Activated CD8-positive, alpha-beta memory T cell treated with anti-CD3 and anti-CD28 coated beads for 36 hours (primary cell): ENCODE data around the gene DOCK7. TPM values are rescaled to one million over a fixed set of nuclear protein-coding genes. Genes with fewer than 3 reads are reported as not detected.

Experiments used
- CTCF ChIA-PET: fragments of 350-600 bp; sonication (Branson Sonifier 250); formaldehyde crosslinking; loops from one replicate; lab custom pipeline; 2021; ENCODE audit warnings: antibody characterized with exemption; lab: Charles Lee
- POLR2A ChIA-PET: fragments of 350-600 bp; sonication (Branson Sonifier 250); formaldehyde crosslinking; loops from one replicate; lab custom pipeline; 2021; ENCODE audit warnings: antibody characterized with exemption; lab: Charles Lee
- total RNA-seq, 2 experiments: library from RNA; stranded (reverse); gene quantifications; one replicate each; pipeline ENCODE4 v1.2.3, GENCODE V29; 2021

The DOCK7 gene
- total RNA-seq, 2 experiments from 2014 or later: 11.6 to 12.7 TPM

GRCh38 chr1:62493656-62494055 lies 194.5 kb downstream of the DOCK7 start:
- CTCF ChIA-PET: no interaction called here
- POLR2A ChIA-PET: no interaction called here

GRCh38 chr1:62492521-62492920 lies 195.7 kb downstream of the DOCK7 start:
- POLR2A ChIA-PET: no interaction called here
- CTCF ChIA-PET: no interaction called here

- ChIA-PET CTCF (no interaction called here), POLR2A (no interaction called here)
Observed at GRCh38 chr1:62487956-62488355, 200.2 kb downstream of the DOCK7 start.

- ChIA-PET POLR2A (no interaction called here), CTCF (no interaction called here)
Observed at GRCh38 chr1:62484824-62485468, 203.2 kb downstream of the DOCK7 start.

GRCh38 chr1:62481681-62482080 lies 206.5 kb downstream of the DOCK7 start:
- ChIA-PET CTCF (no interaction called here), POLR2A (no interaction called here)

GRCh38 chr1:62476525-62477219 lies 211.5 kb downstream of the DOCK7 start:
- ChIA-PET CTCF (no interaction called here), POLR2A (no interaction called here)

GRCh38 chr1:62467092-62467491 lies 221.1 kb downstream of the DOCK7 start:
- CTCF ChIA-PET: no interaction called here
- POLR2A ChIA-PET: no interaction called here

GRCh38 chr1:62462370-62462769 lies 225.8 kb downstream of the DOCK7 start:
- ChIA-PET POLR2A (no interaction called here), CTCF (no interaction called here)

- POLR2A ChIA-PET: interaction anchor here (0.6 kb wide), 1 partner anchor 12 kb away, joined by 3 read pairs; no protein-coding TSS in a partner anchor
Observed at GRCh38 chr1:62457955-62458354, 230.2 kb downstream of the DOCK7 start.

GRCh38 chr1:62452951-62453350 lies 235.2 kb downstream of the DOCK7 start:
- ChIA-PET CTCF (no interaction called here), POLR2A (no interaction called here)

More at GRCh38 chr1:62457955-62458354, 230.2 kb downstream of the DOCK7 start:
- CTCF ChIA-PET: no interaction called here

- POLR2A ChIA-PET: no interaction called here
- CTCF ChIA-PET: interaction anchor here (1.0 kb wide), 1 partner anchor 11 kb away, joined by 3 read pairs; no protein-coding TSS in a partner anchor
Observed at GRCh38 chr1:62450301-62450700, 237.9 kb downstream of the DOCK7 start.

- ChIA-PET CTCF (no interaction called here), POLR2A (no interaction called here)
Observed at GRCh38 chr1:62448221-62448933, 239.8 kb downstream of the DOCK7 start.

GRCh38 chr1:62444701-62445100 lies 243.5 kb downstream of the DOCK7 start:
- POLR2A ChIA-PET: no interaction called here
- CTCF ChIA-PET: no interaction called here

GRCh38 chr1:62439652-62440371 lies 248.4 kb downstream of the DOCK7 start:
- CTCF ChIA-PET: interaction anchor here (0.8 kb wide), 1 partner anchor 11 kb away, joined by 3 read pairs; no protein-coding TSS in a partner anchor
- POLR2A ChIA-PET: no interaction called here

GRCh38 chr1:62438163-62438562 lies 250.0 kb downstream of the DOCK7 start:
- ChIA-PET POLR2A (no interaction called here), CTCF (no interaction called here)

- CTCF ChIA-PET: interaction anchor here (0.8 kb wide), 1 partner anchor 46 kb away, joined by 3 read pairs; no protein-coding TSS in a partner anchor
- POLR2A ChIA-PET: no interaction called here
Observed at GRCh38 chr1:62437273-62437940, 250.8 kb downstream of the DOCK7 start.

GRCh38 chr1:62436466-62437272 lies 251.5 kb downstream of the DOCK7 start, which contains the start of gene USP1:
Gene USP1, plus strand, starts transcription at chr1:62437049. Its CDS starts 2,819 bp downstream, at chr1:62439868.
- ChIA-PET CTCF (interaction anchor here (0.8 kb wide), 1 partner anchor 45 kb away, joined by 3 read pairs; no protein-coding TSS in a partner anchor), POLR2A (no interaction called here)

- ChIA-PET CTCF (no interaction called here), POLR2A (no interaction called here)
Observed at GRCh38 chr1:62436039-62436465, 252.1 kb downstream of the DOCK7 start.
